Spinal cord (tissue), 10 donors: Measurements from ENCODE around the gene CDKN1A. TPM values are rescaled to one million over a fixed set of nuclear protein-coding genes. Genes with fewer than 3 reads are reported as not detected.

Experiments
- DNase-seq, 6 donors: peaks; one replicate each; pipeline versions ENCODE4 v3.0.0 to v3.0.0-alpha.2; 2013 to 2015; ENCODE audit warnings: low spot score in 6 of 6, low read depth in 4 of 6
- H3K27ac ChIP-seq: one replicate; pipeline ENCODE4 v1.5.1; 2013; ENCODE audit warnings: low read depth, low read length, control low read depth
- H3K27me3 ChIP-seq: one replicate; pipeline ENCODE4 v1.6.1; 2013; ENCODE audit warnings: low read length; ENCODE audit not compliant: control insufficient read depth, insufficient read depth
- H3K36me3 ChIP-seq: one replicate; pipeline ENCODE4 v1.6.1; 2013; ENCODE audit warnings: low read length; ENCODE audit not compliant: control insufficient read depth, insufficient read depth
- H3K4me1 ChIP-seq: one replicate; pipeline ENCODE4 v1.6.1; 2013; ENCODE audit warnings: low read length; ENCODE audit not compliant: control insufficient read depth, insufficient read depth
- H3K4me3 ChIP-seq: one replicate; pipeline ENCODE4 v1.5.1; 2013; ENCODE audit warnings: low read depth, low read length, control low read depth
- H3K9me3 ChIP-seq: one replicate; pipeline ENCODE4 v1.6.1; 2013; ENCODE audit warnings: low read length; ENCODE audit not compliant: control insufficient read depth, insufficient read depth
- whole genome bisulfite sequencing: methylation state at CpG from one replicate; pipeline ENCODE4 v1.1.5; 2013; ENCODE audit warnings: missing lambda C conversion rate; ENCODE audit not compliant: insufficient coverage; 5-methylcytosine and 5-hydroxymethylcytosine counted together
- polyA plus RNA-seq, 2 donors: library from polyadenylated mRNA; unstranded; fragments of 120-200 nt; gene quantifications; one replicate each; pipeline ENCODE4 v1.2.1, GENCODE V29; 2013; ENCODE audit not compliant: insufficient read length in 2 of 2
- total RNA-seq, 2 donors: library from RNA; depleted of rRNA in 1 of 2; stranded (reverse); fragments of 120-200 nt in 1 of 2; fragments of >200 nt in 1 of 2; gene quantifications; one replicate each; pipeline versions ENCODE4 v1.2.3 to v1.2.4, GENCODE V29; 2013 to 2014
- donor health status: healthy.

The CDKN1A gene
- total and polyA plus RNA-seq, 4 donors = 9.1 to 10.6 (median 9.7) TPM

DNA sequence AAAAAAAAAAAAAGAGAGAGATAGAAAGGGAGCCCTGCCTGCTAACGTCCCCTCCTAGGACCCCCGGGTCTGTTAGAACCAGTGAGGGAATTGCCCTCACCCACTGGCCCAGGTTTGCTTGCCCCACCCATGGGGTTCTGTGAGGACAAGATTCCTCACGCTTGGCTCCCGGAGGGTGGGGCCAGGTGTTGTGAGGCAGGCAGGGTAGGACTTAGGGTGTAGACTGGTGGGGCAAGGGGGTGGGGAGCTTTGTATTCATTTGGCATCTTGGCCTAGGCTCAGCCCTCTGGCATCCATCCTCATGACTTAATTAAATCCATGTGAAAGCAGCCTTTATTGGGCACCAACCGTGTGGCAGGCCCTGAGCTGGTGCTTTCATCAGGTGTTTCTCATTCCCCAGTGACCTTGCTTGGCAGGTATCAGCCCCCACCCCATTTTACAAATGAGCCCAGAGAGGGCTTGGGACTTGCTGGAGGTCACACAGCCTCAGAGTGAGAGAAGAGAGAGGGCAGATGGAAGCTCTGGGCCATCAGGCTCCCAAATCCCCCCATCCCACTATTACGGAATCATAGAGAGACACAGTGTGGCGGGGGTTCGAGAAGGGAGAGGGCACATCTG is 38.1 kb downstream of the CDKN1A start:
- Histone ChIP-seq H3K27ac (no peak overlapping the region), H3K4me3 (no peak overlapping the region), H3K4me1 (no peaks in the 10 kb centered on the region), H3K36me3 (no peaks in the 10 kb centered on the region), H3K9me3 (no peaks in the 10 kb centered on the region), H3K27me3 (no peaks in the 10 kb centered on the region)
- WGBS = 60% methylated on average over 1 of the region's 8 CpGs
- no peak for DNase-seq

DNA sequence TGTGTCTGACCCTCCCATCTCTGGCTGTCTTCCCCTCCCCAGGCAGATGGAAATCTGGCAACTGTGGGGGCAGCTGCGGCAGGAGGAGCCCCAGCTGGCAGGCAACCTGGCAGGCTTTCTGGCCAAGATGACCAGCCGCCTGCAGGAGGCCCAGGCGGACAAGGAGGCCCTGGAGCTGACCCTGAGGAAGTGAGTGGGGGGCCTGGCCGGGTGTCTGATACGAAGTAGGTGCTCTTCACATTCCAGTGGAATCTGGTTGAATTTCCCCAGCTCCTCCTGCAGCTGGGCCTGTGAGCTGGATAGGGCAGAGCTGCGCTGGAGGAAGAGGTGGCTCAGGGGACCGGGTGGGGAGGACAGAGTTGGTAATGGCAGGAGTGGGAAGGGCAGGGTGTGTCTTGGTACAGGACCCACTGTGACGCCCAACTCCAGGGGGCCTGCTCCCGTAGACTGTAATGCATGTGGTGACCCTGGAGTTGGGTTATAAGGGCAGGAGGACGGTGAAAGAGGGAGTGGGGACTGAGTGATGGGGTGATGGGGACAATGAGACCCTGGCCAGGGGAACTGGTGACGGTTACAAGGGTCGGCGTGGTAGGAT is 38.8 kb downstream of the CDKN1A start:
- Histone ChIP-seq H3K27me3 (no peaks in the 10 kb centered on the region), H3K36me3 (no peaks in the 10 kb centered on the region), H3K27ac (no peak overlapping the region), H3K4me1 (no peaks in the 10 kb centered on the region), H3K9me3 (no peaks in the 10 kb centered on the region), H3K4me3 (no peak overlapping the region)
- 63% methylated on average over 12 of the region's 13 CpGs for WGBS
- no peak for DNase-seq

DNA sequence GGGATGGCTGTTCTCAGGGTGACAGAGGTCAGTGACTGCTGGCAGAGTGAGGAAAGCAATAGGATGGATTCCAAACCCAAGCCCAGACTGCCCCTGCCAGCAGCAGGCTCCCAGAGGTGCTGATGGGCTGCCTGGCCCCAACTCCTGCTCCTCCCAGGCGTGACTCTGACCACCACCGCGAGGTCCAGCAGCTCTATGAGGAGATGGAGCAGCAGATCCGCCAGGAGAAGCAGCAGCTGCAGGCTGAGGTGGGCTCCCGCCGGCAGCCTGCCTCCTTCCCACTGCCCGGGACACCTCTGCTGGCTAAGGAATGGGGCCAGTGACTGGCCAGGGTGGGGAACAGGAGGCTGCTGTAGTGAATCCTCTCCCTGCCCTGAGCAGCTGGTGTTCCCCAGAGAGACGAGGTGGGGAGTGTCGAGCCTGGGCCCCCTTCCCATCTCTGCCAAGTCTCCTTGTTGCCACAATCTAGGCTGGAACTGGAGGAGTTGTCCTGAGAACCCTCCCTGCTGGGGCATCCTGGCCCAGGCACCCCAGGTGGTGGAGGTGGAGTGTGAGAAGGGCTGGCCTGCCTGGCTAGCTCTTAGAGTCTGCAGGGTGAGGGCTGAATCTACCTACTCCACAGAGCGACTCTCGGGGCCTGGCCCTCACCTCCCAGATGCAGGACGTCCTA is 39.5 kb downstream of the CDKN1A start:
- Histone ChIP-seq H3K4me1 (no peaks in the 10 kb centered on the region), H3K36me3 (no peaks in the 10 kb centered on the region), H3K27ac (no peak overlapping the region), H3K4me3 (no peak overlapping the region), H3K9me3 (no peaks in the 10 kb centered on the region), H3K27me3 (no peaks in the 10 kb centered on the region)
- DNase-seq = no peak
- WGBS = 87% methylated on average over 8 of the region's 12 CpGs

DNA sequence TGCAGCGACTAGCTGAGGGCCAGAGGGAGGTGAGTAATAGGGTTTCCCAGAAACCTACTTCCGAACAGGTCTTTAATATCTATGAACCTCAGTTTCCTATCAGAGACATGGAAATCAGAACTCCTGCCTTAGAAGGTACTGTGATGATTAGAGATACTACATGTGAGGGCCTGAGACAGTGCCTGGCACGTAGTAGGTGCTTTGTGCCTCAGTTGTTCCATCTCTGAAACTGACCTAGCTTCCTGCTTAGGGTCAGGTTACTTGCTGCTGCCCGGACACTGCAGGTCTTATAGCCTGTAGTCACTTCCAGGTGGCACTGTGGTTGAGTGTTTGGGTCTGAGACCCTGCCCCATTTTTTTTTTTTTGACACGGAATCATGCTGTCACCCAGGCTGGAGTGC is 40.0 kb downstream of the CDKN1A start:
- no peak overlapping the region for H3K27ac ChIP-seq
- WGBS = 85% methylated on average over 3 of the region's 5 CpGs
- no peak overlapping the region for H3K4me3 ChIP-seq
- no peaks in the 10 kb centered on the region for H3K9me3 ChIP-seq
- H3K4me1 ChIP-seq = no peaks in the 10 kb centered on the region
- DNase-seq = no peak
- H3K36me3 ChIP-seq = no peaks in the 10 kb centered on the region
- H3K27me3 ChIP-seq = no peaks in the 10 kb centered on the region

DNA sequence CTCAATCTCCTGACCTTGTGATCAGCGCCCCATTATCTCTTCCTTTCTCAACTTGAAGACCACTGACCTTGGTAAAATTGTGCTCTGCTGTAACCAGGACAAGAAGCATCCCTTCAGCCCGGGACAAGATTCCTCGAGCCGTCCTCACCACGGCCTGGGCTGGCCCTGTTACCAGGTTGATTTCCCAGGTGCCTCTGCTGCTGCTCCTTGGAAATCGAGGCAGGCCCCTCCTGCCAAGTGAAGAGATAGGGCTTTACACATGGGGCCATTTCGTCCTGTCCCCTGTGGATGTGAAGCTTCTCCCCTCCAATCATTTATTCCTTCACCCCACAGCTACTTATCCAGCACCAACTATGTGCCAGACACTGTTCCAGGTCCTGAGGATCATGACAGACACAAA is 40.6 kb downstream of the CDKN1A start:
- no peaks in the 10 kb centered on the region for H3K36me3 ChIP-seq
- H3K4me1 ChIP-seq = no peaks in the 10 kb centered on the region
- no peak overlapping the region for H3K4me3 ChIP-seq
- no peaks in the 10 kb centered on the region for H3K27me3 ChIP-seq
- no peaks in the 10 kb centered on the region for H3K9me3 ChIP-seq
- DNase-seq = no peak
- H3K27ac ChIP-seq = no peak overlapping the region
- WGBS = 97% methylated on average over 7 of the region's 7 CpGs

DNA sequence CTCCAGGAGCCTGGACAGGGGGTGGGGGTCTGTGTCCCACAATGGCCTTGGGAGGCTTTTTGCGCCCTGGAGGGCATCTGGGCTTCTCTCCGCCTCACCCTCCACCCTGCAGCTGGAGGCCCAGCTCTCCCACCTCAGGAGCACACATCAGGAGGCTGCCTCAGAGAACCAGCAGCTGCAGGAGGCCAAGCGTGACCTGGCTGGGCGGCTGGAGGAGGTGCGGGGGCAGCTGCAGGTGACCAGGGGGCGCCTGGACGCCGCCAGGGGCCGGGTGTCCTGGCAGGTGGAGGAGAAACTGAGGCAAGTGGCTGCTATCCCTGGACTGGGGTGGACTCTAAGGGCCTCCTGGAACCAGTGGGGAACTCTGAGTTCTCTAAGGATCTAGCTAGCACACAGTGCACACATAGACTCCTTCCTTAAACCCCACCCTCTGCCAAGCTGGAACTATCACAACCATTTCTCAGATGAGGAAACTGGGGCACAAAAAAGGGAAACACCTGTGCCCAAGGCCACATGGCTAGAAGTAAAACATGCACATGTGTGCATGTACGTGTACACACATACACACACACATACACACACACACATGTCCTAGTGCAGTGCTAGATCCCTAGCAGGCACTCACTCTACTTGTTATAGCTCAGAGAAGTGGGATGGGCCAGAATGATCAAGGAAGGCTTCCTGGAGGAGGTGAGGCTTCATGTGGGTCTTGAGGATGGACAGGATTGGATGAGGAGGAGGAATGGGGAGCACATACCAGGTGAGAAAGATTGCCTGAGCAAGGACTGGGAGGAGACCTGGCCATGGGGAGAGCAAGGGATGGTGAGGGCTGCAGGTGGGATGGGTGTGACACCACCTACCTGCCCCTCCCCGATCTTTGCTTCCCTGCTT is 42.0 kb downstream of the CDKN1A start:
- DNase-seq = no peak
- H3K4me3 ChIP-seq = no peak overlapping the region
- no peaks in the 10 kb centered on the region for H3K27me3 ChIP-seq
- H3K4me1 ChIP-seq = no peaks in the 10 kb centered on the region
- no peaks in the 10 kb centered on the region for H3K36me3 ChIP-seq
- no peak overlapping the region for H3K27ac ChIP-seq
- WGBS = 86% methylated on average over 9 of the region's 11 CpGs
- no peaks in the 10 kb centered on the region for H3K9me3 ChIP-seq

DNA sequence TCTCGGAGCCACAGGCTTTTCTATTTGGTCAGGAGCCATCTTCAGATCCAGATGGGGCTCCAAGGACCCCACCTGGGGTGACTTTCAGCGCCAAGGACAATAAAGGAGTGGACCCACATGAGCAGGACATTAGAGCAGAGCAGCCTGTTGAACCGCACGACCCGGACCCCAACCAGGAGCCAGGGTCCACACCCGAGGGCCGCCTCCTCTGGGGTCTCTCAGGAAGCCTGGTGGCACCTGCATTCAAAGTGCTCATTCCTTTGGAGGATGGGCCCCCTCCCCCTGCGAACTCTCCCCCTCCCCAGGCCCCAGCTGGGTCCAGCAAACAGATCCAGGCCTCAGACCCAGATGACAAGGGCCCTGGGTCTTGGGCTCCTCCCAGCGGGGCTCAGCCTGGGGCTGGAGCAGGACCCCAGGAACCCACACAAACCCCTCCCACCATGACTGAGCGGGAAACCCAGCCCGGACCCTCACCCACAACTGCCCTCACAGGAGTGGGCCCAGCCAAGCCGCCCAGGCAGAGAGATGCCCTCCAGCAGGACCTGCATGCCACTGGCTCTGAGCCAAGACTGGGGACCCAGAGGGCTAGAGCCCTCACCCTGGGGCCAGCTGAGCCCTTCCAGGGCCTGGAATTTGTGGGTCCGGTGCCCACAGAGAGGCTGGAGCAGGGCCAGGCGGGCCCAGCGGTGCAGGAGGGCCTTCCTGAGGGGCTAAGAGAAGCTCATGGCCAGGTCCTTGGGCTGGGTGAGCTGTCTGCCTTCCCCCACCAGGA is 43.0 kb downstream of the CDKN1A start:
- Histone ChIP-seq H3K36me3 (no peaks in the 10 kb centered on the region), H3K4me3 (no peak overlapping the region), H3K9me3 (no peaks in the 10 kb centered on the region), H3K4me1 (no peaks in the 10 kb centered on the region), H3K27me3 (no peaks in the 10 kb centered on the region), H3K27ac (no peak overlapping the region)
- DNase-seq = no peak
- WGBS = 83% methylated on average over 14 of the region's 15 CpGs

DNA sequence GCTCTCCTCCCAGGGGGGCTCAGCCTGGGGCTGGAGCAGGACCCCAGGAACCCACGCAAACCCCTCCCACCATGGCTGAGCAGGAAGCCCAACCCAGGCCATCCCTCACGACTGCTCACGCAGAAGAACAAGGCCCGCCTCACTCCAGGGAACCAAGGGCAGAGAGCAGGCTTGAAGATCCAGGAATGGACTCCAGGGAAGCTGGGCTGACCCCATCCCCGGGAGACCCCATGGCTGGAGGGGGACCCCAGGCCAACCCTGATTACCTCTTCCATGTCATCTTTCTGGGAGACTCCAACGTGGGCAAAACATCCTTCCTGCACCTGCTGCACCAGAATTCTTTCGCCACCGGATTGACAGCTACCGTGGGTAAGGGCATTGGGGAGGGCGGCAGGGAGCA is 43.9 kb downstream of the CDKN1A start:
- DNase-seq = no peak
- Histone ChIP-seq H3K4me3 (no peak overlapping the region), H3K27ac (no peak overlapping the region), H3K36me3 (no peaks in the 10 kb centered on the region), H3K27me3 (no peaks in the 10 kb centered on the region), H3K4me1 (peaks cover under 1% of the 10 kb centered on the region), H3K9me3 (no peaks in the 10 kb centered on the region)
- WGBS = 90% methylated on average over 9 of the region's 10 CpGs

DNA sequence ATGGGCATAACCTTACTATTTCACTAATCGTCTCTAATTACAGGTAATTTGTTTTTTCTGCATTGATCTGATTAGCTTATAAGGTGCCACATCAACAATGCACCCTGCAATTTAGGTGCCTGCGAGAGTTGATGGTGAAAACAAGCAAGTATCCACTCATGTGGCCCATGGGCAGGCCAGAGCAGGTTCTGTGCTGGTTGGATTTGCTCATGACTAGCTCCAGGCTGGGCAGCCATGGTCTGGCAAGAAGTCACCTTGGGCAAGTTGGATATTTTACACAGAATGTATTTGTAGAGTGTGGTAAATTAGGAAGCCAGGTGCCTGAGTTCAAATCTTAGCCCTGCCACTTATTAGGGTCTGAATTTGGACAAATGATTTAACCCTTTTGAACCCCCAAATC is 44.4 kb downstream of the CDKN1A start:
- no peak for DNase-seq
- Histone ChIP-seq H3K4me1 (peaks cover 3% of the 10 kb centered on the region), H3K4me3 (no peak overlapping the region), H3K36me3 (no peaks in the 10 kb centered on the region), H3K9me3 (no peaks in the 10 kb centered on the region), H3K27ac (no peak overlapping the region), H3K27me3 (no peaks in the 10 kb centered on the region)
- 88% methylated on average over 1 of the region's 2 CpGs for WGBS
